HCT116 (cell line): ENCODE results near the gene KATNAL1. TPM values are rescaled to one million over a fixed set of nuclear protein-coding genes. Genes with fewer than 3 reads are reported as not detected.
A peak's percentile ranks its signal among the peaks of the same experiment; 100 is the strongest.

Source experiments
- ATAC-seq: fragments of 200-7000 bp; cut with Tn5 transposase; 2 replicates; pipeline ENCODE4 v1.9.1; 2020; ENCODE audit warnings: mild to moderate bottlenecking, moderate library complexity
- BruUV-seq: library from RNA; stranded (reverse); fragments of 400-500 nt; replicated peaks from 2 replicates; lab custom pipeline; 2021; lab: Mats Ljungman, UMichigan
- CTCF ChIA-PET: fragments of 300-600 bp; sonication (Branson Sonifier 250); formaldehyde crosslinking; loops from one replicate; lab custom pipeline; 2021; ENCODE audit warnings: antibody characterized with exemption; lab: Charles Lee
- POLR2A ChIA-PET: fragments of 300-600, 350-600 bp; sonication (Branson Sonifier 250); formaldehyde crosslinking; loops from one replicate; lab custom pipeline; 2021; ENCODE audit warnings: antibody characterized with exemption; lab: Charles Lee
- RAD21 ChIA-PET, 2 experiments: fragments of 300-600 bp; sonication (Branson Sonifier 250); formaldehyde crosslinking; loops; one replicate each; lab custom pipeline; 2023; ENCODE audit warnings: low total read pairs in 2 of 2; ENCODE audit not compliant: uncharacterized antibody in 2 of 2, unreplicated experiment in 2 of 2, low non-redundant PET in 1 of 2; lab: Charles Lee
- DNase-seq: peaks from one replicate; pipeline ENCODE4 v3.0.0-alpha.2; 2010; ENCODE audit warnings: low read depth, low spot score
- H2AFZ ChIP-seq: fragments of 200-600 bp; shearing (Covaris generic), sonication (generic); 2 replicates; pipeline ENCODE4 v1.6.1; 2017; ENCODE audit warnings: low read depth, mixed run types, mixed read lengths, antibody characterized with exemption, low read length; ENCODE audit not compliant: poor library complexity, severe bottlenecking
- H3K27ac ChIP-seq: 2 replicates; pipeline ENCODE4 v1.5.1; 2012; ENCODE audit warnings: low read depth, low read length
- H3K27me3 ChIP-seq: fragments of 200-600 bp; sonication (generic); 2 replicates; pipeline ENCODE4 v1.6.1; 2016; ENCODE audit warnings: mixed run types, low read length, mixed read lengths; ENCODE audit not compliant: insufficient read depth
- H3K36me3 ChIP-seq, 2 experiments: fragments of 200-500 bp in 1 of 2; fragments of 200-600 bp in 1 of 2; sonication (Bioruptor generic) in 1 of 2; sonication (generic) in 1 of 2; 2 replicates each; pipeline versions ENCODE4 v1.5.1 to v1.6.1; 2014 to 2016; ENCODE audit warnings: low read length in 2 of 2, inconsistent platforms in 1 of 2, mixed read lengths in 1 of 2, mixed run types in 1 of 2; ENCODE audit not compliant: insufficient read depth in 2 of 2, control insufficient read depth in 1 of 2
- H3K4me1 ChIP-seq, 2 experiments: fragments of 200-600 bp in 1 of 2; sonication (generic) in 1 of 2; 2 replicates each; pipeline versions ENCODE4 v1.5.1 to v1.6.1; 2012 to 2017; ENCODE audit warnings: low read length in 2 of 2, inconsistent platforms in 1 of 2, mild to moderate bottlenecking in 1 of 2, mixed read lengths in 1 of 2, mixed run types in 1 of 2, moderate library complexity in 1 of 2; ENCODE audit not compliant: insufficient read depth in 2 of 2, control insufficient read depth in 1 of 2
- H3K4me2 ChIP-seq: fragments of 200-600 bp; sonication (generic); 2 replicates; pipeline ENCODE4 v1.6.1; 2017; ENCODE audit warnings: mixed run types, low read length, mixed read lengths
- H3K4me3 ChIP-seq, 2 experiments: fragments of 200-600 bp in 1 of 2; sonication (generic) in 1 of 2; replicated peaks in 1 of 2; 2 replicates each; pipeline ENCODE4 v1.5.1; 2011 to 2016; ENCODE audit warnings: low read length in 2 of 2, control low read depth in 1 of 2, low read depth in 1 of 2, mild to moderate bottlenecking in 1 of 2, mixed read lengths in 1 of 2, mixed run types in 1 of 2
- H3K79me2 ChIP-seq: fragments of 200-600 bp; sonication (generic); 2 replicates; pipeline ENCODE4 v1.6.1; 2017; ENCODE audit warnings: mild to moderate bottlenecking, mixed run types, low read length, moderate library complexity, mixed read lengths; ENCODE audit not compliant: insufficient read depth
- H3K9ac ChIP-seq: fragments of 200-600 bp; sonication (generic); 2 replicates; pipeline ENCODE4 v1.6.1; 2016; ENCODE audit warnings: low read length, mixed read lengths
- H3K9me2 ChIP-seq: fragments of 200-600 bp; sonication (generic), shearing (Covaris generic); 2 replicates; pipeline ENCODE4 v1.6.1; 2017; ENCODE audit warnings: mixed run types, mild to moderate bottlenecking, moderate library complexity; ENCODE audit not compliant: insufficient read depth
- H3K9me3 ChIP-seq, 2 experiments: fragments of 200-500 bp in 1 of 2; fragments of 200-600 bp in 1 of 2; sonication (Bioruptor generic) in 1 of 2; sonication (generic) in 1 of 2; 2 replicates each; pipeline ENCODE4 v1.6.1; 2014 to 2017; ENCODE audit warnings: low read length in 2 of 2, mixed read lengths in 2 of 2, inconsistent platforms in 1 of 2, low read depth in 1 of 2, mild to moderate bottlenecking in 1 of 2, mixed run types in 1 of 2, moderate library complexity in 1 of 2; ENCODE audit not compliant: control insufficient read depth in 1 of 2, insufficient read depth in 1 of 2
- H4K20me1 ChIP-seq: fragments of 200-600 bp; sonication (generic), shearing (Covaris generic); 2 replicates; pipeline ENCODE4 v1.6.1; 2017; ENCODE audit warnings: mixed run types, mild to moderate bottlenecking, moderate library complexity; ENCODE audit not compliant: insufficient read depth
- CBX3 ChIP-seq: IDR thresholded peaks from 2 replicates; pipeline ENCODE4 v1.6.1; 2012; ENCODE audit warnings: low read depth
- CTCF ChIP-seq, 3 experiments: fragments of 200-600 bp in 1 of 3; sonication (generic) in 1 of 3; IDR thresholded peaks in 2 of 3; conservative IDR thresholded peaks in 1 of 3; 2 replicates each; pipeline ENCODE4 v1.5.1; 2012 to 2017; ENCODE audit warnings: low read depth in 2 of 3, low read length in 2 of 3, antibody characterized with exemption in 1 of 3, borderline replicate concordance in 1 of 3, control low read depth in 1 of 3, mild to moderate bottlenecking in 1 of 3, mixed read lengths in 1 of 3, mixed run types in 1 of 3, moderate library complexity in 1 of 3; ENCODE audit not compliant: insufficient read depth in 1 of 3
- EZH2phosphoT487 ChIP-seq: fragments of 200-600 bp; IDR thresholded peaks from 2 replicates; pipeline ENCODE4 v1.6.1; 2018; ENCODE audit warnings: antibody characterized with exemption, borderline replicate concordance
- RAD21 ChIP-seq: IDR thresholded peaks from 2 replicates; pipeline ENCODE4 v1.6.1; 2012; ENCODE audit warnings: low read depth, mild to moderate bottlenecking
- REST ChIP-seq: IDR thresholded peaks from 2 replicates; pipeline ENCODE4 v1.6.1; 2012; ENCODE audit warnings: low read depth
- intact Hi-C: fragments of 100-400 bp; cut with micrococcal nuclease; formaldehyde crosslinking; loops from 2 replicates; pipeline ENCODE4 v1.10.0; 2022
- total RNA-seq: library from RNA; stranded (reverse); gene quantifications from one replicate; pipeline ENCODE4 v1.2.1, GENCODE V29; 2021; ENCODE audit not compliant: unreplicated experiment

The KATNAL1 gene
- total RNA-seq, 1 experiment from 2014 or later = 17.3 TPM

GRCh38 chr13:30256713-30257467 lies 50.5 kb downstream of the KATNAL1 start:
- TF ChIP-seq CTCF (IDR thresholded peaks at IDR 0.05 in 2 of 3, conservative IDR thresholded peaks at IDR 0.05 in 1 of 3; ENCODE audit: borderline replicate concordance in 1 of 3, insufficient read depth in 1 of 3, low read depth in 2 of 3, low read length in 2 of 3) (0 out of 6 replicates have a peak, but pooled peaks of 1 of the 3 experiments have one; percentile 13), EZH2phosphoT487 (no peak), RAD21 (peak; percentile 48)
- no TSS peak for BruUV-seq
- POLR2A ChIA-PET = no interaction called here
- H3K4me1 ChIP-seq = peaks cover 9 to 16% of the 10 kb centered on the region in 2 experiments; a peak in 2 of 4 replicates
- H3K27me3 ChIP-seq = no peaks in the 10 kb centered on the region
- 0 out of 2 replicates have a peak, but pooled peaks cover 5% of the 10 kb centered on the region for H3K79me2 ChIP-seq
- H3K9me3 ChIP-seq = no peaks in the 10 kb centered on the region
- no peak for DNase-seq
- no peak overlapping the region for H3K9ac ChIP-seq
- H3K9me2 ChIP-seq = no peaks in the 10 kb centered on the region
- RAD21 ChIA-PET = no interaction called here
- no peak overlapping the region for H3K27ac ChIP-seq
- intact Hi-C loops = loop anchor here (5.0 kb wide), 1 partner anchor 85 kb away; no protein-coding TSS in a partner anchor
- no peaks in the 10 kb centered on the region for H4K20me1 ChIP-seq
- ATAC-seq = 0 out of 2 replicates have a peak, but pooled peaks have one; percentile 40
- H3K4me2 ChIP-seq = no peak overlapping the region
- H3K36me3 ChIP-seq = no peaks in the 10 kb centered on the region
- H3K4me3 ChIP-seq = no peak overlapping the region
- CTCF ChIA-PET = interaction anchor here (0.9 kb wide), 1 partner anchor 165 kb away, joined by 3 read pairs; the partner anchor contains the start of gene UBE2L5
- no peak overlapping the region for H2AFZ ChIP-seq

GRCh38 chr13:30255696-30256095 lies 51.7 kb downstream of the KATNAL1 start:
- Histone ChIP-seq H3K79me2 (0 out of 2 replicates have a peak, but pooled peaks cover 5% of the 10 kb centered on the region), H3K4me3 (no peak overlapping the region), H3K9me3 (no peaks in the 10 kb centered on the region), H2AFZ (no peak overlapping the region), H4K20me1 (no peaks in the 10 kb centered on the region), H3K27me3 (no peaks in the 10 kb centered on the region), H3K9me2 (no peaks in the 10 kb centered on the region), H3K36me3 (no peaks in the 10 kb centered on the region), H3K9ac (no peak overlapping the region), H3K4me2 (no peak overlapping the region), H3K27ac (no peak overlapping the region), H3K4me1 (peaks cover 9 to 16% of the 10 kb centered on the region in 2 experiments; a peak in 2 of 4 replicates)
- TF ChIP-seq CBX3 (no peak), CTCF (IDR thresholded peaks at IDR 0.05 in 2 of 3, conservative IDR thresholded peaks at IDR 0.05 in 1 of 3; ENCODE audit: borderline replicate concordance in 1 of 3, insufficient read depth in 1 of 3, low read depth in 2 of 3, low read length in 2 of 3) (peak in 1 of 3 experiments; percentile 22; a peak in 2 of 6 replicates), REST (no peak), RAD21 (peak; percentile 36; the same call in 1 of the 2 replicates)
- no peak for ATAC-seq
- ChIA-PET RAD21 (no interaction called here), POLR2A (no interaction called here), CTCF (interaction anchor here (0.9 kb wide), 1 partner anchor 166 kb away, joined by 3 read pairs; the partner anchor contains the start of gene UBE2L5)
- no peak for DNase-seq
- intact Hi-C loops = loop anchor here (5.0 kb wide), 1 partner anchor 87 kb away; no protein-coding TSS in a partner anchor
- BruUV-seq = no TSS peak
